HUES64 (cell line): ENCODE data around the gene OPN4.

ENCODE experiments used
- H3K27ac ChIP-seq: 2 replicates; pipeline ENCODE4 v1.7.0; 2013; ENCODE audit warnings: low read depth, low read length, inconsistent platforms
- H3K27me3 ChIP-seq: 2 replicates; pipeline ENCODE4 v1.6.1; 2013; ENCODE audit warnings: mild to moderate bottlenecking, low read length; ENCODE audit not compliant: insufficient read depth
- H3K36me3 ChIP-seq: 2 replicates; pipeline ENCODE4 v1.6.1; 2013; ENCODE audit warnings: mild to moderate bottlenecking, low read length; ENCODE audit not compliant: insufficient read depth
- H3K4me1 ChIP-seq: 2 replicates; pipeline ENCODE4 v1.6.1; 2013; ENCODE audit warnings: mild to moderate bottlenecking, low read length, moderate library complexity; ENCODE audit not compliant: insufficient read depth
- H3K4me3 ChIP-seq: 2 replicates; pipeline ENCODE4 v1.5.1; 2013; ENCODE audit warnings: mild to moderate bottlenecking, low read length, moderate library complexity
- H3K9ac ChIP-seq: 2 replicates; pipeline ENCODE4 v1.6.1; 2013; ENCODE audit warnings: mild to moderate bottlenecking, low read depth, low read length
- H3K9me3 ChIP-seq: 2 replicates; pipeline ENCODE4 v1.6.1; 2013; ENCODE audit warnings: low read depth, low read length; ENCODE audit not compliant: insufficient read depth
- WGBS: fragments of 150-250, 120-280 bp; methylation state at CpG from one replicate; pipeline ENCODE4 v1.1.7; 2013; ENCODE audit warnings: missing lambda C conversion rate; 5-methylcytosine and 5-hydroxymethylcytosine counted together

The OPN4 gene

DNA sequence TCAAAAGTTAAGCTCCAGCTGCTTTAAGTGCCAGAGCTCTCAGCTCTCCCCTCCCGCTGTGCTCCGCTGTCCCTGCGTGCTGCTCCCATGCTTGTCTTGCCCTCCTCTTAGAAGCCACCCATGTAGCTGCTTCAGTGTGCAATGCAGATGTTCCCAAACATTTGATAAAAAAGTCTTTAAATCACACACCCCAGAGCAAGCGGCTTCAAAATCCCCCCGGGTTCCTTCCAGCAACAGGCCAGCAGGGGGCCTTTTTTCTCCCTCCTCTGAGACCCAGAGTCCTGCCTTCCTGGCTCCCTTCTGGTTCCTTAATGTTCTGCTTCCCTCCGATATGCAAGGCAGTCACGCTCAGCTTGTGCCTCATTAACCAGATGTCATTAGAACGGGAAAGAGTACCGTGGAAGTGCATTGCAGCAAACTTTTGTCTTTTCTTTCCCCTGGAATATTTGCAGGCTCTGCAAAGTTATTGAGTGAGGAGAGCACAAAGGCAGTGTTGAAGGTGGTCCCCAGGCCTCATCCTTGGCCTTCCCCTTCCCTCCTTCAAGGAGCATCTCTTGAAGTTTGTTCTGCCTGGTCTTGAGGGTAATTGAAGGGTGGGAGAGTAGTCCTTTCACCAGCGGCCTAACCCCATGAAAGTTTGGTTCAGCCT lies 39.5 kb downstream of the OPN4 start:
- H3K27ac ChIP-seq: no peak overlapping the region
- no peaks in the 10 kb centered on the region for H3K9me3 ChIP-seq
- no peak overlapping the region for H3K9ac ChIP-seq
- no peak overlapping the region for H3K4me3 ChIP-seq
- WGBS: 13% methylated on average over 10 of the region's 10 CpGs
- no peaks in the 10 kb centered on the region for H3K27me3 ChIP-seq
- peaks cover 16% of the 10 kb centered on the region for H3K4me1 ChIP-seq
- H3K36me3 ChIP-seq: no peaks in the 10 kb centered on the region

DNA sequence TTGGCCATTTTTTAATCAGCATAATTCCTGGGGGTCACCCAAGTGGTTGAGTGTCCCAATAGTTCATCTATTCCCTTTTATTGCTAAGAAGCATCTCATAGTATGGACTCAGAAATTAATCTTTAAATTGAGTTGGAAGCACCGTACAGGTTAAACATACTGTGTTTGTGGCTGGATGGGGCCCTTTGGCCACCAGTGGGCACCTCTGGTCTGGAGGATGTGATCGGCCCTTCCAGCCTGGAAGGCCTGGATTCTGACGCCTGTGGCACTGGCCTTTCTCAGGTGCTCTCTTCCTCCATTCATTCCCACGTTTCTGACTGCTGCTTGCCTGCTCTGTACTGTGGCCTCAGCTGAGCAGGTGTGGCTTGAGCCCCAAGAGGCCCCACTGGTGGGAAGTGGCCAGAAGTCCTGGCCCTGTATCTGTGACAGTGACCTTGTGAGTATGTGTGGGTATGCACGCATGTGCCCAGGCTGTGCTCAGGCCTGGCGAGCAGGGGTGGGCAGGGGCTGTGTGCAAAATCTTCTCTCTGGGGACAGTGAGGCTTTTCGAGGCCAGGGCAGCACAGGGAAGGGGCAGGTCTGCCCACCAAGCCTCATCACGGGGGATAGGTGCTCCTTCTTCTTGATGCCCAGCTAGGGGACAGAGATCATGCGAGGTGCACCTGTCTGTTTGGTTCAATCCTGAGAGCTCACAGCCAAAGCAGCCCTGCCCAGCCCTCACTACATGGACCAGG lies 44.0 kb downstream of the OPN4 start:
- 89% methylated on average over 9 of the region's 9 CpGs for WGBS
- H3K4me3 ChIP-seq: no peak overlapping the region
- H3K9ac ChIP-seq: no peak overlapping the region
- no peaks in the 10 kb centered on the region for H3K9me3 ChIP-seq
- no peaks in the 10 kb centered on the region for H3K27me3 ChIP-seq
- no peaks in the 10 kb centered on the region for H3K36me3 ChIP-seq
- H3K4me1 ChIP-seq: peaks cover 14% of the 10 kb centered on the region
- no peak overlapping the region for H3K27ac ChIP-seq

DNA sequence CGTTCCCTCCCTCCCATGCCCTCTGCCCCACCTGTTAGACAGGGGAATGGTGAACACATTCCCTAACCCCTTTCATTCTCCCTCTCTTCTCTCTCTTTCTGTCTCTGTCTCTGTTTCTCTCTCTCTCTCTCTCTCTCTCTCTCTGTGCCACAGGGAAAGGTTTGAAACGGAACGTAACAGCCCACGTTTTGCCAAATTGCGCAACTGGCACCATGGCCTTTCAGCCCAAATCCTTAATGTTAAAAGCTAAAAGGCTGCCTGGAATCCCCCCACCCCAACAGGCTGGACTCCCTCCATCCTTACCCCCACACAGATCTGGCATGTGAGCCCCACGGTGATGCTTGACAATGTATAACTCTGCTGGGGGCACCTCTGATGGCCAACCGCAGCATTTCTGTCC lies 44.8 kb downstream of the OPN4 start:
- Histone ChIP-seq H3K27ac (no peak overlapping the region), H3K9me3 (no peaks in the 10 kb centered on the region), H3K9ac (no peak overlapping the region), H3K4me1 (peaks cover 6% of the 10 kb centered on the region), H3K36me3 (no peaks in the 10 kb centered on the region), H3K4me3 (no peak overlapping the region), H3K27me3 (no peaks in the 10 kb centered on the region)
- WGBS: 97% methylated on average over 7 of the region's 7 CpGs

DNA sequence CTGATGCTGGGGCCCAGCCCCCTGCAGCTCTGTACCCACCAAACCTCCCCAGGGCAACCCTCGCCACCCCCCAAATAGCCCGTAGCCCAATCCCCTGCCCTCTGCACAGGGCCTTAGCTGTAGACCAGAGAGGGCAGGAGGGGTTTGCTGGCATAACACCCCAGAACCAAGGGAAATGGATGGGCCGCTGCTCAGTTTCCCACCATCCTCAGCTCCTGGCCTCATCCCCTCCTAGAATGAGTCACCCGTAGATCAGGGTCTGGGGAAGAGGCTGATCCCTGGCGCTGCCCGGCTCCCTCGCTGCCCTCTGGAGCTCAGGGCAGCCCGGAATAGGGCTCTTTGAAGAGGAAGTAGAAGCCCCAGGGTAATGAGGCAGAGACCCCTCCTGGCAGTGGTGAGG lies 45.2 kb downstream of the OPN4 start:
- no peak overlapping the region for H3K9ac ChIP-seq
- peaks cover 5% of the 10 kb centered on the region; the same call in 1 of the 2 replicates for H3K4me1 ChIP-seq
- WGBS: 94% methylated on average over 8 of the region's 8 CpGs
- no peak overlapping the region for H3K27ac ChIP-seq
- H3K27me3 ChIP-seq: no peaks in the 10 kb centered on the region
- H3K4me3 ChIP-seq: no peak overlapping the region
- no peaks in the 10 kb centered on the region for H3K9me3 ChIP-seq
- no peaks in the 10 kb centered on the region for H3K36me3 ChIP-seq

DNA sequence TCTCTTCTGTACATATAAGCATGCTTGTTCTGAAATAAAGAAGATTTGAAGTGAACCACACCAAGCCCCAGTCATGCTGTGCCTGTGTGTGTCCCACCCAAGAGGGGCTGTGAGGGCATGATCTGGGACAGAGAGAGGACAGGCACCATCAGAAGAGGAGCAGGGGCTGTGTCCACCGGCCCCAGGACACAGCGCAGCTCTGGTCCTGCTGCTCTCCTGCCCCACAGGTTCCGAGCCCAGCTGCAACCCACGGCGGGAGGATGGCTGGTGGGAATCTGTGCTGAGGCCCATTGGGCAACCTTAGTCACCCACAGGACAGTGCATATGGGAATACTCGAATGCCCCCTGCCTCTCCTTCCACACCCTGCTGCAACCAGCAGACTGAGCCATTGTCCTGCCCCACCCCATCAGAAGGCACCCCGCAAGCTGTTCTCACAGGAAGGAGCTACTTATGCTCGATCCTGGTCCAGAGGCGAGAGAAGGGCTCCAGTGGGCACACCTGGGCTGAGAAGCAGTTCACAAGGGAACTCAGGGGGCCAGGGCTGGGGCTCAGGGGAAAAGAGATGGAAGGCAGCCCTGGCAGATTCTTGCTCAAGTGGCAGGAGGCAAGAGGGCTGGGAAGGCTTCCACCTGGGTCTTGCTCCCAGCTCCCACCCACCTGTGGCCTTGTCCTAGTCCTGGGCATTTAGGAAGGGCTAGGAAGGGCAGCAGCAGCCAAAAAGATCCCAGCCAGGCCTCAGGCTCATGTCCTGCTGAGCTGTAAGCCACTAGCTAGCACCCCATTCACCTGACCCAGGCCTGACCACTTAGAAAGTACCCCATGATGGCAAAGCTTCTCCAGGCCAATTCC lies 45.9 kb downstream of the OPN4 start:
- WGBS: 90% methylated on average over 9 of the region's 9 CpGs
- Histone ChIP-seq H3K27me3 (no peaks in the 10 kb centered on the region), H3K36me3 (no peaks in the 10 kb centered on the region), H3K9me3 (no peaks in the 10 kb centered on the region), H3K4me3 (no peak overlapping the region), H3K27ac (no peak overlapping the region), H3K9ac (no peak overlapping the region), H3K4me1 (peaks cover 5% of the 10 kb centered on the region; the same call in 1 of the 2 replicates)

DNA sequence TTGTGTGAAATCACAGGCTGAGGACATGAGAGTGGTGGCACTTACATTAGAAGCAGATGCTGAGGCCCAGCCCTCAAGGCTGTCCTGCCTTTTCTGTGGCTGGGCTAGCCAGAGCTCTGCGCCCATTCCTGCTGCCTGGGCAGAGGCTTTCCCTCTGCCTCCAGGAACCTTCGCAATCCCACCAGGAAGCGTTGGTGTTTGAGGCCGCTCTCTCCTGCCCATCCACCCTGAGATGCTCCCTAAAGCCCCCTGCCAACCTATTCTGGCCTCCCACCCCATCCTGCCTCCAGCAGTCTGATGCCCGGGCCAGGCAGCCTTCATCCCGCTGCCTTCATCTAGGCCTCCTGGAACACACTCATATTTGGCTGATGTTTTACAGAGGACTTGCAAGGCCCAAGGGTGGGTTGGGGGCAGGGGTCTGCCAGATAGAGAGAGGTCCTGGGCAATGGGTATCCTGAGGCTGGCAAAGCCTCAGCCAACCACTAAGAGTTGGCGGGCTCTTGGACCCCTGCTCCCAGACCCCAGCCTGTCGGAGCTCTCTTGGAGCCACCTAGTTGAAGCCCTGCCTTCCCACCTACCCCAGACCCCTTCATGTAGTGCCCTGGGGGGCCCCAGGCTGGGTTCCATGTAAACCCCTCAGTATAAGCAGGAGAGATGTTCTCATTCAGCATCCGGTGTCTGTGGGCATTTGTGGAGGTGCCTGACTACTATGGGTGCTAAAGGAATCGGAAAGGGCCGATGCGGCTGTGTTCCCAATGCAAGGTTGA lies 46.7 kb downstream of the OPN4 start:
- Histone ChIP-seq H3K4me1 (peaks cover 9% of the 10 kb centered on the region), H3K36me3 (no peaks in the 10 kb centered on the region), H3K27ac (no peak overlapping the region), H3K9ac (no peak overlapping the region), H3K9me3 (no peaks in the 10 kb centered on the region), H3K27me3 (no peaks in the 10 kb centered on the region), H3K4me3 (no peak overlapping the region)
- 95% methylated on average over 12 of the region's 12 CpGs for WGBS

DNA sequence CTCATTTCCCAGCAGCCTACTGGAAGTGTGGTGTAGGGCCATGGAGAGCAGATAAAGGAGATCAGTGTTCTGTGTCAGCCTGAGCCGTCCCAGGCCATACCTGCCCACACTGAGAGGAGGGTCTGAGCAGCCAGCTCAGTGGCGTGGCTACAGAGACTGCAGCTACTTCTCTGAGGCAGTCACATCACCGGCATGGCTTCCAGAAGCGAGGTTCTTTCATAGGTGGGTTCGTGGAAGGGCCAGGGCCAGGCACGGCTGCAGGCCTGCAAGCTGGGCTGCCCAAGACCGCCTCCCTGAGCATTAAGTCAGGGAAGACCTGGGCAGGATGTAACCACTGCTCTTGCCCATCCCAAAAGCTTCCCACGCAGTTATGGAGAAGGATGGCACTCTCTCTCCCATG lies 48.8 kb downstream of the OPN4 start:
- H3K27me3 ChIP-seq: no peaks in the 10 kb centered on the region
- 94% methylated on average over 8 of the region's 8 CpGs for whole genome bisulfite sequencing
- peaks cover 11% of the 10 kb centered on the region; the same call in 1 of the 2 replicates for H3K4me1 ChIP-seq
- no peak overlapping the region for H3K4me3 ChIP-seq
- H3K27ac ChIP-seq: no peak overlapping the region
- no peaks in the 10 kb centered on the region for H3K9me3 ChIP-seq
- H3K9ac ChIP-seq: no peak overlapping the region
- H3K36me3 ChIP-seq: no peaks in the 10 kb centered on the region

DNA sequence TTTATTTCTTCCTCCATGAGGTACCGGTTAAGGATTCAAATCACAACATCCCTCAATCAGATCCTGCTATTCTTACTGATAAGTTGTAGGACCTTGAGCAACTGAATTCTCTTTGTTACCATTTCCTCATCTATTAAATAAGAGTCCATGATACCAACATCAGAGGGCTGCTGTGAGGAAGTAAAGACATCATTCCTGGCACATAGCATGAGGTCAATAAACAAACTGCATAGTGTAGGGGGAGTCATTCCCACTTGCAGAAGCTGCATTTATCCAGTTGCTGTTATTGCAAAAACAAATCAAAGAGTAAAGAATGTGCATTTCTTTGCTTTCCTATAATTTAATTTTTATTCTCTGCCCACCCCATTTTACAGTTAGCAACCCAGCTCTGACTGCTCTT lies 50.8 kb downstream of the OPN4 start:
- 92% methylated on average over 1 of the region's 1 CpG for WGBS
- H3K4me3 ChIP-seq: no peak overlapping the region
- H3K4me1 ChIP-seq: peaks cover 11% of the 10 kb centered on the region; the same call in 1 of the 2 replicates
- H3K9ac ChIP-seq: no peak overlapping the region
- H3K27me3 ChIP-seq: no peaks in the 10 kb centered on the region
- H3K27ac ChIP-seq: no peak overlapping the region
- no peaks in the 10 kb centered on the region for H3K9me3 ChIP-seq
- no peaks in the 10 kb centered on the region for H3K36me3 ChIP-seq

DNA sequence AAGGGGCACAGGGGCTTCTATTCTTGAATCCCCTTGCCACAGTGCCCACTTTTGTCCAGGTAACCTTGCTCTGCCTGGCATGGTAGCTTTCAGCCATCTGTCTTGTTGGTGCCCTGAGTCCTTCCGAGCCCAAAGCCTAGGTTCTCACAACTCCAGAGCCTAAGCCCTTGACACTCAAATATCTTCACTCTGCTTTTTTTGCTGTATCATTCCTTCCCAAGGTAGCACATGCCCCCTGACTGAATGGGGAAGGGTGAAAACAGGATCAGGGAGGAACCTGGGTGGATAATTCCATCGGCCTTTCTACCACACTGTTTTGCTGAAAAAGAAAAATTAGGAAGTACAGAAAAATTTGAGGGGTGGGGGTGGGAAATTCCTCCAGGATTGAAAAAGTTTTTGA lies 51.6 kb downstream of the OPN4 start:
- Histone ChIP-seq H3K4me1 (peaks cover 13% of the 10 kb centered on the region), H3K9me3 (no peaks in the 10 kb centered on the region), H3K36me3 (no peaks in the 10 kb centered on the region), H3K9ac (no peak overlapping the region), H3K27me3 (no peaks in the 10 kb centered on the region), H3K4me3 (no peak overlapping the region), H3K27ac (no peak overlapping the region)
- 96% methylated on average over 2 of the region's 2 CpGs for WGBS

DNA sequence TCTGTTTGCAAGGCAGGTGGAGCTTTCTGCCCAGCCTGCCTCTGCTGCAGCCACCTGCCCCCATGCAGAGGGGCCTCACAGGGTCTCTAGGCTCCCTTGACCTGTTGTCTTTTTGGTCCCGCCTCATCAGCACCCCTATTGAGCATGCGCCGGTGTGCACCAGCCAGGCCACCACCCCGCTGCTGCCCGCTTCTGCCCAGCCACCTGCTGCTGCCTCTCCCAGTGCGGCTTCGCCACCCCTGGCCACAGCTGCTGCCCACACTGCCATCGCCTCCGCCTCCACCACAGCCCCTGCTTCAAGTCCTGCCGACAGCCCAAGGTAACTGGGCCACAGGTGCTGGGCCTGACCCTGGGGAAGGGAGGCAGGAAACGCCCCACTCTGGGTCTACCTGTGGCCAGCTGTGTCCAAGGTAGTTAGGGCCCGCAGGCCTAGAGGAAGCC lies 52.1 kb downstream of the OPN4 start:
- 91% methylated on average over 12 of the region's 12 CpGs for WGBS
- no peak overlapping the region for H3K27ac ChIP-seq
- no peak overlapping the region for H3K9ac ChIP-seq
- no peak overlapping the region for H3K4me3 ChIP-seq
- H3K27me3 ChIP-seq: no peaks in the 10 kb centered on the region
- H3K4me1 ChIP-seq: peaks cover 14% of the 10 kb centered on the region
- no peaks in the 10 kb centered on the region for H3K36me3 ChIP-seq
- H3K9me3 ChIP-seq: no peaks in the 10 kb centered on the region
